Keratinocyte (primary cell): Measurements from ENCODE around the gene PRRT2. TPM values are rescaled to one million over a fixed set of nuclear protein-coding genes. Genes with fewer than 3 reads are reported as not detected.
A peak's percentile ranks its signal among the peaks of the same experiment; 100 is the strongest.

Experiments used
- DNase-seq: peaks from one replicate; pipeline ENCODE4 v3.0.0-alpha.2; 2011; ENCODE audit warnings: low read depth, missing footprints, low spot score
- FAIRE-seq: peaks from 2 replicates; lab custom pipeline; 2011; peaks lifted over from hg19 to GRCh38; lab: Jason Lieb, UNC
- H2AFZ ChIP-seq: 2 replicates; pipeline ENCODE4 v1.6.0; 2012; ENCODE audit warnings: low read length, control low read depth, inconsistent platforms; ENCODE audit not compliant: control insufficient read depth
- H3K27ac ChIP-seq: 2 replicates; pipeline ENCODE4 v1.5.1; 2011; ENCODE audit warnings: low read length; ENCODE audit not compliant: control insufficient read depth, insufficient read depth
- H3K27me3 ChIP-seq: 3 replicates; pipeline ENCODE4 v1.6.0; 2011; ENCODE audit warnings: low read length; ENCODE audit not compliant: control insufficient read depth, insufficient read depth; ENCODE audit errors: extremely low read depth
- H3K36me3 ChIP-seq, 2 experiments: 2 replicates in 1 of 2; 3 replicates in 1 of 2; pipeline ENCODE4 v1.5.1; 2011; ENCODE audit warnings: low read length in 2 of 2, mild to moderate bottlenecking in 1 of 2; ENCODE audit not compliant: control insufficient read depth in 2 of 2, insufficient read depth in 2 of 2; ENCODE audit errors: extremely low read depth in 1 of 2
- H3K4me1 ChIP-seq: 3 replicates; pipeline ENCODE4 v1.5.1; 2011; ENCODE audit warnings: low read length; ENCODE audit not compliant: control insufficient read depth, insufficient read depth; ENCODE audit errors: extremely low read depth
- H3K4me2 ChIP-seq: 3 replicates; pipeline ENCODE4 v1.6.0; 2011; ENCODE audit warnings: low read depth, low read length; ENCODE audit not compliant: control insufficient read depth, insufficient read depth; ENCODE audit errors: extremely low read depth
- H3K4me3 ChIP-seq, 3 experiments: fragments of 200-600 bp in 1 of 3; sonication (generic) in 1 of 3; 2 replicates in 2 of 3; 3 replicates in 1 of 3; pipeline ENCODE4 v1.5.1; 2011 to 2016; ENCODE audit warnings: low read length in 3 of 3, mild to moderate bottlenecking in 3 of 3, control low read depth in 2 of 3, inconsistent platforms in 1 of 3, low read depth in 1 of 3, mixed read lengths in 1 of 3, mixed run types in 1 of 3, moderate library complexity in 1 of 3; ENCODE audit not compliant: control insufficient read depth in 2 of 3, insufficient read depth in 2 of 3; ENCODE audit errors: extremely low read depth in 1 of 3
- H3K79me2 ChIP-seq: 2 replicates; pipeline ENCODE4 v1.6.0; 2012; ENCODE audit warnings: low read length; ENCODE audit not compliant: control insufficient read depth, insufficient read depth
- H3K9ac ChIP-seq: 3 replicates; pipeline ENCODE4 v1.6.0; 2011; ENCODE audit warnings: low read length; ENCODE audit not compliant: control insufficient read depth, insufficient read depth; ENCODE audit errors: extremely low read depth
- H3K9me1 ChIP-seq: 3 replicates; pipeline ENCODE4 v1.6.0; 2011; ENCODE audit warnings: low read length; ENCODE audit not compliant: control insufficient read depth, insufficient read depth; ENCODE audit errors: extremely low read depth
- H3K9me3 ChIP-seq: 2 replicates; pipeline ENCODE4 v1.5.1; 2012; ENCODE audit warnings: low read depth, low read length; ENCODE audit not compliant: control insufficient read depth
- H4K20me1 ChIP-seq: 3 replicates; pipeline ENCODE4 v1.6.0; 2011; ENCODE audit warnings: low read length; ENCODE audit not compliant: control insufficient read depth, insufficient read depth; ENCODE audit errors: extremely low read depth
- EZH2 ChIP-seq: IDR thresholded peaks from one replicate; pipeline ENCODE4 v1.6.1; 2012; ENCODE audit warnings: inconsistent platforms, mild to moderate bottlenecking, low read length, moderate library complexity
- dilution Hi-C: fragments of 300-500 bp; cut with MboI; formaldehyde crosslinking; loops from one replicate; pipeline ENCODE4 v1.7.0; 2020; ENCODE audit warnings: low sequenced_read_pairs; ENCODE audit not compliant: extremely low pct_ligation_motif_present
- polyA plus RNA-seq, 5 experiments: library from polyadenylated mRNA; depleted of rRNA in 3 of 5; stranded (reverse) in 3 of 5; stranded (forward) in 1 of 5; unstranded in 1 of 5; fragments of >200 nt; gene quantifications; 1 replicate in 1 of 5; 2 replicates in 3 of 5; 3 replicates in 1 of 5; pipeline versions ENCODE4 v1.2.1 to v1.2.3, GENCODE V29; 2011 to 2012; ENCODE audit warnings: missing spikeins in 2 of 5, low read depth in 1 of 5, low replicate concordance in 1 of 5
- TF ChIP-seq, protein P1 (sequence below), 3 experiments: IDR thresholded peaks in 1 of 3; conservative IDR thresholded peaks in 1 of 3; optimal IDR thresholded peaks in 1 of 3; 2 replicates in 2 of 3; 3 replicates in 1 of 3; pipeline versions ENCODE3 to v1.5.1; 2011; ENCODE audit warnings: low read length in 3 of 3, mild to moderate bottlenecking in 3 of 3, moderate library complexity in 2 of 3, control low read depth in 1 of 3, inconsistent platforms in 1 of 3; ENCODE audit not compliant: insufficient read depth in 2 of 3; ENCODE audit errors: extremely low read depth in 1 of 3

PRRT2 gene
- polyA plus RNA-seq, 1 donor (not counting 4 experiments of a cell fraction or from before 2014, with no cell fraction given) = not detected

- H3K9ac ChIP-seq = peak overlapping the region; percentile 47
- H3K4me1 ChIP-seq = peaks cover 34% of the 10 kb centered on the region
- H4K20me1 ChIP-seq = no peaks in the 10 kb centered on the region
- peak overlapping the region; percentile 23 to 72 (median 53) for H3K4me3 ChIP-seq
- DNase-seq (no peak), FAIRE-seq (peak; percentile 74)
- dilution Hi-C loops = no loop called here
- TF ChIP-seq, protein P1, sequence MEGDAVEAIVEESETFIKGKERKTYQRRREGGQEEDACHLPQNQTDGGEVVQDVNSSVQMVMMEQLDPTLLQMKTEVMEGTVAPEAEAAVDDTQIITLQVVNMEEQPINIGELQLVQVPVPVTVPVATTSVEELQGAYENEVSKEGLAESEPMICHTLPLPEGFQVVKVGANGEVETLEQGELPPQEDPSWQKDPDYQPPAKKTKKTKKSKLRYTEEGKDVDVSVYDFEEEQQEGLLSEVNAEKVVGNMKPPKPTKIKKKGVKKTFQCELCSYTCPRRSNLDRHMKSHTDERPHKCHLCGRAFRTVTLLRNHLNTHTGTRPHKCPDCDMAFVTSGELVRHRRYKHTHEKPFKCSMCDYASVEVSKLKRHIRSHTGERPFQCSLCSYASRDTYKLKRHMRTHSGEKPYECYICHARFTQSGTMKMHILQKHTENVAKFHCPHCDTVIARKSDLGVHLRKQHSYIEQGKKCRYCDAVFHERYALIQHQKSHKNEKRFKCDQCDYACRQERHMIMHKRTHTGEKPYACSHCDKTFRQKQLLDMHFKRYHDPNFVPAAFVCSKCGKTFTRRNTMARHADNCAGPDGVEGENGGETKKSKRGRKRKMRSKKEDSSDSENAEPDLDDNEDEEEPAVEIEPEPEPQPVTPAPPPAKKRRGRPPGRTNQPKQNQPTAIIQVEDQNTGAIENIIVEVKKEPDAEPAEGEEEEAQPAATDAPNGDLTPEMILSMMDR (optimal IDR thresholded peaks at IDR 0.05 in 1 of 3, IDR thresholded peaks at IDR 0.05 in 1 of 3, conservative IDR thresholded peaks at IDR 0.05 in 1 of 3; ENCODE audit: extremely low read depth in 1 of 3, insufficient read depth in 2 of 3, low read length in 3 of 3) = no peak
- TF ChIP-seq EZH2 = no peak
- H2AFZ ChIP-seq = peak overlapping the region; percentile 33
- H3K9me1 ChIP-seq = peaks cover 2% of the 10 kb centered on the region
- H3K36me3 ChIP-seq = peaks cover 5 to 9% of the 10 kb centered on the region in 2 experiments
- peak overlapping the region; percentile 26 for H3K27ac ChIP-seq
- peak overlapping the region; percentile 94 for H3K4me2 ChIP-seq
- no peaks in the 10 kb centered on the region for H3K9me3 ChIP-seq
- H3K79me2 ChIP-seq = peaks cover 22% of the 10 kb centered on the region
- H3K27me3 ChIP-seq = peaks cover 15% of the 10 kb centered on the region
These were observed 660 bp upstream of the PRRT2 start for GRCh38 chr16:29811170-29811895.

DNA sequence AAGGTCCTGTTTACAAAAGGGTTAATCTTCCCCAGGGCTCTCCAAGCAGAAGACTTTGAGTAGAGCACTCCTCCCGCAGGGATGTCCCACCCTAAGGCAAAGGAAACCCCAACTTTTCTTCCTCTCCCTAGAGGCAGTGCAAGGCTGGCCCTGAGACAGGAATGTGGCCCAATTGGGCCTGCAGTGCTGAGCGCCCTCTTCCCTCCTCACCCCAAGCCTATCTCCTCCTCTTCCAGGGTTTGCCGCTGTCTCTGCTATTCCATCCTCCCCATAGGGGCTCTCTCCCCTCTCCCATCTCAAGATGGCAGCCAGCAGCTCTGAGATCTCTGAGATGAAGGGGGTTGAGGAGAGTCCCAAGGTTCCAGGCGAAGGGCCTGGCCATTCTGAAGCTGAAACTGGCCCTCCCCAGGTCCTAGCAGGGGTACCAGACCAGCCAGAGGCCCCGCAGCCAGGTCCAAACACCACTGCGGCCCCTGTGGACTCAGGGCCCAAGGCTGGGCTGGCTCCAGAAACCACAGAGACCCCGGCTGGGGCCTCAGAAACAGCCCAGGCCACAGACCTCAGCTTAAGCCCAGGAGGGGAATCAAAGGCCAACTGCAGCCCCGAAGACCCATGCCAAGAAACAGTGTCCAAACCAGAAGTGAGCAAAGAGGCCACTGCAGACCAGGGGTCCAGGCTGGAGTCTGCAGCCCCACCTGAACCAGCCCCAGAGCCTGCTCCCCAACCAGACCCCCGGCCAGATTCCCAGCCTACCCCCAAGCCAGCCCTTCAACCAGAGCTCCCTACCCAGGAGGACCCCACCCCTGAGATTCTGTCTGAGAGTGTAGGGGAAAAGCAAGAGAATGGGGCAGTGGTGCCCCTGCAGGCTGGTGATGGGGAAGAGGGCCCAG lies 1.0 kb downstream of the PRRT2 start:
- H2AFZ ChIP-seq = no peak overlapping the region
- no peak overlapping the region for H3K9ac ChIP-seq
- peaks cover 5 to 9% of the 10 kb centered on the region in 2 experiments for H3K36me3 ChIP-seq
- H3K79me2 ChIP-seq = peaks cover 22% of the 10 kb centered on the region
- H3K9me3 ChIP-seq = no peaks in the 10 kb centered on the region
- H3K27ac ChIP-seq = no peak overlapping the region
- H3K4me2 ChIP-seq = no peak overlapping the region
- DNase-seq (no peak), FAIRE-seq (no peak)
- TF ChIP-seq, protein P1 (optimal IDR thresholded peaks at IDR 0.05 in 1 of 3, IDR thresholded peaks at IDR 0.05 in 1 of 3, conservative IDR thresholded peaks at IDR 0.05 in 1 of 3; ENCODE audit: extremely low read depth in 1 of 3, insufficient read depth in 2 of 3, low read length in 3 of 3) = no peak
- peak; percentile 54 for TF ChIP-seq EZH2
- H4K20me1 ChIP-seq = no peaks in the 10 kb centered on the region
- H3K4me3 ChIP-seq = no peak overlapping the region
- dilution Hi-C loops = no loop called here
- H3K9me1 ChIP-seq = peaks cover 2% of the 10 kb centered on the region
- H3K4me1 ChIP-seq = peaks cover 43% of the 10 kb centered on the region
- H3K27me3 ChIP-seq = peaks cover 15% of the 10 kb centered on the region
